HG02623 (cell line): ENCODE results near the gene ISG20L2.

Experiments
- ATAC-seq: cut with Tn5 transposase; IDR thresholded peaks from one replicate; pipeline ENCODE4 v1.9.1; 2021; ENCODE audit warnings: moderate library complexity; ENCODE audit not compliant: unreplicated experiment

The ISG20L2 gene

GRCh38 chr1:156691665-156692440 is 36.7 kb downstream of the ISG20L2 start:
- ATAC-seq = no peak

GRCh38 chr1:156691191-156691590 is 37.4 kb downstream of the ISG20L2 start:
- no peak for ATAC-seq

GRCh38 chr1:156690675-156691036 is 37.9 kb downstream of the ISG20L2 start:
- ATAC-seq = no peak

- ATAC-seq = no peak
Observed at GRCh38 chr1:156689953-156690674, 38.5 kb downstream of the ISG20L2 start.

GRCh38 chr1:156689035-156689952 is 39.3 kb downstream of the ISG20L2 start:
- ATAC-seq = no peak

- ATAC-seq = no peak
Observed at GRCh38 chr1:156684227-156684782, 44.3 kb downstream of the ISG20L2 start.

GRCh38 chr1:156682166-156682890 is 46.2 kb downstream of the ISG20L2 start:
- ATAC-seq = no peak

- no peak for ATAC-seq
Observed at GRCh38 chr1:156681196-156681960, 47.2 kb downstream of the ISG20L2 start.

- ATAC-seq = no peak
Observed at GRCh38 chr1:156680056-156680455, 48.5 kb downstream of the ISG20L2 start.

- ATAC-seq = no peak
Observed at GRCh38 chr1:156677616-156678596, 50.7 kb downstream of the ISG20L2 start.

- no peak for ATAC-seq
Observed at GRCh38 chr1:156676820-156677615, 51.5 kb downstream of the ISG20L2 start, which contains the start of gene NES. Gene NES (minus strand): TSS chr1:156677407. CDS start chr1:156677264, 143 bp downstream.

GRCh38 chr1:156676114-156676819 is 52.3 kb downstream of the ISG20L2 start:
- no peak for ATAC-seq

GRCh38 chr1:156675210-156676113 is 53.1 kb downstream of the ISG20L2 start:
- no peak for ATAC-seq

GRCh38 chr1:156673387-156674121 is 55.0 kb downstream of the ISG20L2 start:
- no peak for ATAC-seq
